ENCODE results near the gene MFAP4.

The MFAP4 gene

GRCh38 chr17:19379361-19380065 is 7.5 kb downstream of the MFAP4 start:
- H3K27me3 ChIP-seq (ENCODE audit: low read length): no peaks in the 10 kb centered on the region
- H3K4me2 ChIP-seq (ENCODE audit: low read depth, low read length, poor library complexity, severe bottlenecking): peak overlapping the region; percentile 68
- no peak overlapping the region; the same call in 1 of the 2 replicates for H3K9ac ChIP-seq (ENCODE audit: low read length)
- no peaks in the 10 kb centered on the region for H4K20me1 ChIP-seq (ENCODE audit: low read depth, low read length)
- H3K79me2 ChIP-seq (ENCODE audit: insufficient read depth, low read length): peaks cover 5% of the 10 kb centered on the region; the same call in 1 of the 2 replicates
- H2AFZ ChIP-seq (ENCODE audit: low read depth, low read length, severe bottlenecking): no peak overlapping the region
- H3K4me3 ChIP-seq (ENCODE audit: insufficient read depth, low read length, poor library complexity, severe bottlenecking): no peak overlapping the region
- TF ChIP-seq CTCF (IDR thresholded peaks at IDR 0.05; ENCODE audit: insufficient read depth, low read length, poor library complexity, severe bottlenecking) (no peak), EZH2phosphoT487 (conservative IDR thresholded peaks at IDR 0.05; ENCODE audit: low read length) (no peak)
- H3K36me3 ChIP-seq (ENCODE audit: low read length): no peaks in the 10 kb centered on the region
- H3K9me2 ChIP-seq (replicated peaks; ENCODE audit: insufficient read depth, low read length): no peaks in the 10 kb centered on the region
- no peak overlapping the region for H3K27ac ChIP-seq (ENCODE audit: low read depth, low read length)
- H3K9me3 ChIP-seq (ENCODE audit: insufficient read depth, low read length): no peaks in the 10 kb centered on the region
- H3F3A ChIP-seq (ENCODE audit: insufficient read depth): no peaks in the 10 kb centered on the region; the same call in 1 of the 2 replicates

- H3K4me2 ChIP-seq (ENCODE audit: low read depth, low read length, poor library complexity, severe bottlenecking): peak within 1 kb of the TSS; percentile 91
- peak within 1 kb of the TSS; percentile 93 for H2AFZ ChIP-seq (ENCODE audit: low read depth, low read length, severe bottlenecking)
- peaks cover 5% of the 10 kb centered on the region; the same call in 1 of the 2 replicates for H3K79me2 ChIP-seq (ENCODE audit: insufficient read depth, low read length)
- no peaks in the 10 kb centered on the region for H3K36me3 ChIP-seq (ENCODE audit: low read length)
- peak within 1 kb of the TSS; percentile 79 for H3K9ac ChIP-seq (ENCODE audit: low read length)
- no peaks in the 10 kb centered on the region; the same call in 1 of the 2 replicates for H3F3A ChIP-seq (ENCODE audit: insufficient read depth)
- no peak for TF ChIP-seq EZH2phosphoT487 (conservative IDR thresholded peaks at IDR 0.05; ENCODE audit: low read length)
- TF ChIP-seq CTCF (IDR thresholded peaks at IDR 0.05; ENCODE audit: insufficient read depth, low read length, poor library complexity, severe bottlenecking): no peak
- peak within 1 kb of the TSS; percentile 82 for H3K4me3 ChIP-seq (ENCODE audit: insufficient read depth, low read length, poor library complexity, severe bottlenecking)
- no peaks in the 10 kb centered on the region for H3K9me2 ChIP-seq (replicated peaks; ENCODE audit: insufficient read depth, low read length)
- no peaks in the 10 kb centered on the region for H3K9me3 ChIP-seq (ENCODE audit: insufficient read depth, low read length)
- no peaks in the 10 kb centered on the region for H4K20me1 ChIP-seq (ENCODE audit: low read depth, low read length)
- peak within 1 kb of the TSS; percentile 63 for H3K27ac ChIP-seq (ENCODE audit: low read depth, low read length)
- no peaks in the 10 kb centered on the region for H3K27me3 ChIP-seq (ENCODE audit: low read length)
Observed at GRCh38 chr17:19378416-19379360, 8.3 kb downstream of the MFAP4 start, which contains the start of gene MAPK7. TSS of gene MAPK7 (plus strand) at chr17:19378498. CDS start at chr17:19378901, 403 bp downstream.

- Histone ChIP-seq H4K20me1 (ENCODE audit: low read depth, low read length) (no peaks in the 10 kb centered on the region), H3K4me3 (ENCODE audit: insufficient read depth, low read length, poor library complexity, severe bottlenecking) (peak overlapping the region; percentile 82), H3K27ac (ENCODE audit: low read depth, low read length) (peak overlapping the region; percentile 63), H2AFZ (ENCODE audit: low read depth, low read length, severe bottlenecking) (peak overlapping the region; percentile 93), H3K27me3 (ENCODE audit: low read length) (no peaks in the 10 kb centered on the region), H3K9ac (ENCODE audit: low read length) (peak overlapping the region; percentile 79), H3K9me3 (ENCODE audit: insufficient read depth, low read length) (no peaks in the 10 kb centered on the region), H3K4me2 (ENCODE audit: low read depth, low read length, poor library complexity, severe bottlenecking) (peak overlapping the region; percentile 91), H3F3A (ENCODE audit: insufficient read depth) (no peaks in the 10 kb centered on the region; the same call in 1 of the 2 replicates), H3K9me2 (replicated peaks; ENCODE audit: insufficient read depth, low read length) (no peaks in the 10 kb centered on the region), H3K36me3 (ENCODE audit: low read length) (no peaks in the 10 kb centered on the region), H3K79me2 (ENCODE audit: insufficient read depth, low read length) (peaks cover 5% of the 10 kb centered on the region; the same call in 1 of the 2 replicates)
- no peak for TF ChIP-seq CTCF (IDR thresholded peaks at IDR 0.05; ENCODE audit: insufficient read depth, low read length, poor library complexity, severe bottlenecking)
- TF ChIP-seq EZH2phosphoT487 (conservative IDR thresholded peaks at IDR 0.05; ENCODE audit: low read length): no peak
Observed at GRCh38 chr17:19377602-19378415, 9.2 kb downstream of the MFAP4 start.
